Activated naive CD8-positive, alpha-beta T cell treated with anti-CD3 and anti-CD28 coated beads, Interleukin-2, amount 10 ng/mL, durations not matched to agents 7 days and 5 days (primary cell): ENCODE results near the gene HGS. TPM values are rescaled to one million over a fixed set of nuclear protein-coding genes. Genes with fewer than 3 reads are reported as not detected.
A peak's percentile ranks its signal among the peaks of the same experiment; 100 is the strongest.

Experiments used
- ATAC-seq: fragments of 150-1000 bp; cut with Tn5 transposase; one replicate; pipeline ENCODE4 v1.10.0; 2021; ENCODE audit warnings: low read depth, moderate library complexity
- POLR2A ChIA-PET: fragments of 350-600 bp; sonication (Branson Sonifier 250); formaldehyde crosslinking; loops from one replicate; lab custom pipeline; 2021; ENCODE audit warnings: antibody characterized with exemption; lab: Charles Lee
- DNase-seq: peaks from one replicate; pipeline ENCODE4 v3.0.0; 2021
- H3K27ac Mint-ChIP-seq: one replicate; pipeline ENCODE4 v1.8.0; 2022; ENCODE audit warnings: mild to moderate bottlenecking, mixed read lengths
- H3K27me3 Mint-ChIP-seq: one replicate; pipeline ENCODE4 v1.8.0; 2022; ENCODE audit warnings: mild to moderate bottlenecking, moderate library complexity, mixed read lengths
- H3K36me3 Mint-ChIP-seq: one replicate; pipeline ENCODE4 v1.8.0; 2021; ENCODE audit warnings: mild to moderate bottlenecking, mixed read lengths
- H3K4me1 Mint-ChIP-seq: one replicate; pipeline ENCODE4 v1.8.0; 2021; ENCODE audit warnings: mixed read lengths
- H3K4me3 Mint-ChIP-seq: one replicate; pipeline ENCODE4 v1.8.0; 2022; ENCODE audit warnings: mild to moderate bottlenecking, moderate library complexity, mixed read lengths
- H3K9me3 Mint-ChIP-seq: one replicate; pipeline ENCODE4 v1.8.0; 2021; ENCODE audit warnings: mixed read lengths
- total RNA-seq, 2 experiments: library from RNA; stranded (reverse); gene quantifications; one replicate each; pipeline ENCODE4 v1.2.3, GENCODE V29; 2021

The HGS gene
- total RNA-seq, 2 experiments from 2014 or later, result 152 to 164 TPM

DNA sequence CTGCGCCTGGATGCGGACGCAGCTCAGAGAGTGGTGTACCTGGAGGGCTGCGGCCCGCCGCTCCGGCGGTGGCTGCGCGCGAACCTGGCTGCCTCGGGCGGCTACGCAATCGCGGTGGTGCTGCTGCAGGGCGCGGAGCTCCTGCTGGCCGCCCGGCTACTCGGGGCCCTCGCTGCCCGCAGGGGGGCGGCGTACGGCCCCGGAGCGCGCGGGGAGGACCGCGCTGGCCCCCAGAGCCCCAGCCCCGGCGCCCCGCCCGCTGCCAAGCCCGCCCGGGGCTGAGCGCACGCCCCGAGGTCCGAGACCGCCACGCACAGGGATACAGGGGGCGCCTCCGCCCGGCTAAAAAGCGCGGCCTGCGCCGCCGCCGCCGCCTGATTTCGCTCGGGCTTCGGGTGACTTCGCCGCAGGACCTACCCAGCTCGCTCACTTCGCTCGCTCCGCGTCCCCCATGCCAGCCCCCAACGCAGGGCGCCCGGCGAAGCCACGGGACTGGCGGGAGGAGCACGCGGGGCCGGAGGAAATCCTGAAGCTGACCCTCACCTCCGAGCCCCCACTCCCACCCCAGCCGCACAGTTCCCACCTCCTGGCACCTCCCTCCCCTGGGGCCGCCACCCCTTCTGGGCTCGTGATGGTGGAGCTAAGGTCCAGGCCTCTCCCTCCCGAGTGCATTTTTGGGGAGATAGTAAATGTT lies 35.7 kb upstream of the HGS start:
- no peak for ATAC-seq
- Mint-ChIP-seq H3K36me3 (peaks cover 3% of the 10 kb centered on the region), H3K4me1 (peaks cover 3% of the 10 kb centered on the region), H3K27me3 (peaks cover 25% of the 10 kb centered on the region), H3K27ac (no peak overlapping the region), H3K4me3 (no peak overlapping the region), H3K9me3 (peaks cover 1% of the 10 kb centered on the region)
- DNase-seq, result no peak
- POLR2A ChIA-PET, result interaction anchor here (0.6 to 0.7 kb wide), 2 partner anchors 17 to 19 kb away, joined by 3 to 5 read pairs; no protein-coding TSS in a partner anchor

DNA sequence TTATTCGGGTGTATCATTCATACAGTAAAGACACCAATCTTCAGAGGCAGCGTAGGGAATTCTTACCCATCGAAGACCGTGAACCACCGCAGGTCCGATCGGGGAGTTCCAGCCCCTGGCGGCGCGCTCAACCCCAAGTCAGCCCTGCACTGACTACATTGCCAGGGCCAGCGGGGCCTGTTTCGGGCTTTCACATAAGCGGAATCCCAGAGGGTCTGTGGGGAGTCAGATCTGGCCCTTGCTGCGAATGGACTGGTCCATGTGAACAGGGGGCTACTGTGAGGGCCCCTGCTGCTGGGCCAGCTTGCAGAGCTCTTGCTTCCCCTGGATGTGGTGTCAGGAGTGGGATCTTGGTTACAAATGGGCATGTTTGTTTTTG lies 35.1 kb upstream of the HGS start:
- DNase-seq, result no peak
- ATAC-seq, result no peak
- H3K27ac Mint-ChIP-seq, result no peak overlapping the region
- peaks cover 1% of the 10 kb centered on the region for H3K9me3 Mint-ChIP-seq
- no peak overlapping the region for H3K4me3 Mint-ChIP-seq
- peaks cover 3% of the 10 kb centered on the region for H3K36me3 Mint-ChIP-seq
- peaks cover 7% of the 10 kb centered on the region for H3K4me1 Mint-ChIP-seq
- H3K27me3 Mint-ChIP-seq, result peaks cover 25% of the 10 kb centered on the region
- POLR2A ChIA-PET, result no interaction called here

DNA sequence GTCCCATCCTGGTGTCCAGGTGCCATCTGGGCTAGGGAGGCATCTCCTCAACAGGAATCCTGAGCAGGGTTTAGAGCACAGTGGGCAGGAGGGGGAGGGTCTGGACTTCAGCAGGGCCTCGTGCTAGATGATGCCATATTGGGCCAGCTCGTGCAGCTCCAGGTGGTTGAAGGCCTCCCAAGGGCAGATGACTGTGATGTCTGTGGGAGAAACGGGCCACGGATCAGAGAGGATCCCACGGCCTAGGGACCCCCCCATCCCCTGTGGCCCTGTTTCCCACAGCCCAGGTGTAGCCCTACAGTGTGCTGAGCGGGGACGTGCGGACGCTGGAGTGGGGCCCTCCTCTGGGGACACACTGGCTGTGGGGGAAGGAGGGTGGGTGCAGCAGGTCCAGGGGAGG lies 32.9 kb upstream of the HGS start:
- peaks cover 25% of the 10 kb centered on the region for H3K27me3 Mint-ChIP-seq
- POLR2A ChIA-PET, result interaction anchor here (0.9 to 1.1 kb wide), 2 partner anchors 13 to 22 kb away, joined by 3 to 5 read pairs; no protein-coding TSS in a partner anchor
- peaks cover 3% of the 10 kb centered on the region for H3K36me3 Mint-ChIP-seq
- DNase-seq (no peak), ATAC-seq (no peak)
- H3K4me3 Mint-ChIP-seq, result no peak overlapping the region
- peaks cover 1% of the 10 kb centered on the region for H3K9me3 Mint-ChIP-seq
- no peak overlapping the region for H3K27ac Mint-ChIP-seq
- H3K4me1 Mint-ChIP-seq, result peaks cover 9% of the 10 kb centered on the region

DNA sequence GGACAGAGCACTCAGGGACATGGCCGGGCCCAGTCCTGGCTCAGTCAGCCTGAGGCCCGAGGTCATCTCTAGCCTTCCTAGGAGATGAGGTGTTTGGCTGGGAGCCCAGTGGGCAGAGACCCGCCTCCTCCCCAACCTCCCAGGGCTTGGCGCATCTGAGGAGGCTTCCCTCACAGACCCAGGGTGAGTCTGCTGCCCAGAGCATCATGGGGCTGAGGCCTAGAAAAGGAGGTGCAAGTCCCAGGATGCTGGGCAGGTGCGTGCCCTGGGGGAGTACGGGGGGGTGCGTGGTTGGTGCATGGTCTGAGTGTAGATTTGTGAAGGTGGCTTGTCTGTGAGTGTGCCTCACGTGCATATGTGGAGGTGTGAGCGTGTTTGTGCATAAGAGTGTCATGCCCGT lies 32.1 kb upstream of the HGS start:
- DNase-seq (no peak), ATAC-seq (no peak)
- no peak overlapping the region for H3K27ac Mint-ChIP-seq
- peaks cover 21% of the 10 kb centered on the region for H3K27me3 Mint-ChIP-seq
- H3K4me3 Mint-ChIP-seq, result peak overlapping the region; percentile 50
- POLR2A ChIA-PET, result interaction anchor here (1.1 to 4.4 kb wide), 2 partner anchors 12 to 14 kb away, joined by 3 to 45 read pairs; partner anchors contain the start of genes CCDC137 and OXLD1
- peaks cover 10% of the 10 kb centered on the region for H3K4me1 Mint-ChIP-seq
- H3K36me3 Mint-ChIP-seq, result peaks cover 3% of the 10 kb centered on the region
- peaks cover 1% of the 10 kb centered on the region for H3K9me3 Mint-ChIP-seq

DNA sequence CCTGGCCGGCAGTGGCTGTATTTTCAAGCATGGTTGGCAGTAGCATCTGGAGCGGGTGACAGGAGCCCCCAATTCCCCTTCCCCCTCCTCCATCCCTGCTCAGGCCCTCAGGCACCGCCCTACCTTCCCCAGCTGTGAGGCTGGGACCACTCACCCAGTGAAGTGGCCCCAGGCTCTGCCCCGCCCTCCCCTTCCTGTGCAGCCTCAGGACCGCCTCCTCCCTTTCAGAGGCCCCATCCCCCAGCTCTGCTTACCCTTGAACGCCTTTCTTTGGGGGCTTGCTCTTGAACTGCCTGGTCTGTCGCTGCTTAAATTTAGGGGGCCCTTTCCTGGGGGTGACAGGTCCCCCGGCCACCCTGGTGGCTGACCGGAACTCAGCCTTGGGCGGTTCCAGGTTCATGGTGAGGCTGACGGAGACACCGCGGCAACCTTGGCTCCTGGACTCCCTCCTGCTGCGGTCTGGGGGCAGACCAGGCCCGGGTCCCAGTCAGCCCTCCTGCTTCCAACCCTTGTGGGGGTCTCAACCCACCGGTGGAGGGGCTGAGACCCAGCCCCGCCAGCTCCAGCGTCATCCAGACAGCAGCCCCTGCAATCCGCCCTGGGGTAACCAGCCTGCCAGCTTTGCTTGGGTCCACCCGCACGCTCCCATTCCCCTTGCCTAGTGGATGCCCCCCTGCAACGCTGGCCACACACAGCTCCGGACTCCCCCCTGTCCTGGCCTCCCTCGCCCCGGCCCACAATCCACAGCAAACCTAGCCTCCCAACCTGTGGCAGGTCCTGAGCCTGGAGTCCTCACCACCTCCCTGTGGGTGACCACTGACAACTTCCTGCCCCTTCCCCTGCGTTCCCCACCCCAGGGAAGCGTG lies 30.7 kb upstream of the HGS start:
- Mint-ChIP-seq H3K4me3 (peak overlapping the region; percentile 95), H3K4me1 (peaks cover 18% of the 10 kb centered on the region), H3K36me3 (peaks cover 3% of the 10 kb centered on the region), H3K27me3 (peaks cover 11% of the 10 kb centered on the region), H3K9me3 (peaks cover 1% of the 10 kb centered on the region), H3K27ac (peak overlapping the region; percentile 98)
- POLR2A ChIA-PET, result interaction anchor here (1.0 to 4.4 kb wide), 6 partner anchors 10 to 101 kb away, joined by 3 to 45 read pairs (median 6); partner anchors contain the start of genes ARL16, CCDC137, FAAP100 and HGS
- ATAC-seq (peak; percentile 76), DNase-seq (peak; percentile 64)

DNA sequence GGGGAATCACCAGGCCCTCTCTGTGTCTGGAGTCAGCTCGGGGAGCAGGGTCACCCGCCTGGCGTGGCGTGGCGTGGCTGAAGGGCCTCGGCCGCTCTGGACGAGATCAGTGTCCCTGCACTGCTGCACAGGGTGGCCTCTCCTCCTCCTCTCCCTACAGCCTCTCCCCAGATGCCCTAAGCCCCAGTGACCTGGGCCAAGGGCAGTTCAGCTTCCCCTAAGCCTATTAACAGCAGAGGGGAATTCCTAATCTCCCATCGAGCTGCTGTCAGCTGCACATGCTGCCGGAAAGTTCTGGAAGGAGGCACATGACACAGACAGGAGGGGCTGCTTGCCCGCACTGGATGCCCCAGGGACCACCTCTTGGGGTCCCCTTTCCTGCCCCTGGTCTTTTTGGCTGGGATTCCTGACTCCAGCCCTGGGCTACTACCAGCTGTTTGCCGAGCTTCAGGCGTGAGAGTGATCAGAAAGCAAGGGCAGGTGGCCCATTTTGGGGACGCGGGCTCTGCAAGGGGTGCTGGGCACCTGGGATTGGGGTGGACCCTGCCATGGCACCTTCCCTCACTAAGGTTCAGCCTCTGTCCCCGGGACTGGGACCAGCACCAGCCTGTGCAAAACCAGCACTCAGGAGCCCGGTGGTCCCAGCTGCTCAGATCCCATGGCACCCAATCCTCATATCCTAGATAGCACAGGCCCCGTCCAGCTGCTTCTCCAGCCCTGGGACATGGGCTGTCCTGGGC lies 28.3 kb upstream of the HGS start:
- Mint-ChIP-seq H3K27ac (peak overlapping the region; percentile 12), H3K4me1 (peaks cover 18% of the 10 kb centered on the region), H3K27me3 (no peaks in the 10 kb centered on the region), H3K36me3 (peaks cover 3% of the 10 kb centered on the region), H3K4me3 (no peak overlapping the region), H3K9me3 (no peaks in the 10 kb centered on the region)
- ATAC-seq (no peak), DNase-seq (no peak)
- POLR2A ChIA-PET, result interaction anchor here (4.4 kb wide), 1 partner anchor 10 kb away, joined by 45 read pairs; the partner anchor contains the start of genes CCDC137 and OXLD1

DNA sequence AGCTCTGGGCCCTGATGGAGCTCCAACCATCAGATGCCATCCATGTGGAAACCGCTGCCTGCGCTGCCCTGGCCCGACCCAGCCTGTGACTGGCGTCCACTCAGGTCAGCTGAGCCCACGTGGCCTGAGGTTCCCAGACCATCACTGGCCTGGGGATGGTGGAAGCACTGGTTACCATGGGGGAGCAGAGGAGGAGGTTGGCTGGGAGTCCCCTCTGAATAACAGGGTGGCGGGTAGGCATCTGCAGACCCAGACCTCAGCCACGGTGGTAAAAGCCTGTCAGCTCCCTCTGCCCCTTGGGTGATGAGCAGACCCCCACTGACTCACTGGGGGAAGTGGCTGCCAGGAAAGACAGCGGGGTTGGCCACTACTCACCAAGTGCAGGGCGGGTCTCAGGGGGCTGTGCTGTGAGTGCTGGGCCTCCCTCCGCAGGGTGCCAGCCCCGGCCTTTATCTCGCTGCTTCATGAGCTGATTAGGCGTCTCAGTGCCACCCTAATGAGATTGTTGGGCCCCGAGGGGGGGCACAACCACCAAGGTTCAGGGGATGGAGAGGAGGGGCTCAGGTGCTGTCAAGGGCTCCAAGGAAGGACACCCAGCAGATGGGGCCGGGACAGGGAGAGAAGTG lies 27.6 kb upstream of the HGS start, which contains the start of gene PDE6G:
Gene PDE6G (minus strand): TSS at position 425 of the 626 bp plus-strand sequence. CDS start 3,237 bp downstream, outside the sequence.
- Mint-ChIP-seq H3K9me3 (no peaks in the 10 kb centered on the region), H3K4me3 (peak within 1 kb of the TSS; percentile 32), H3K27ac (peak within 1 kb of the TSS; percentile 64), H3K36me3 (peaks cover 3% of the 10 kb centered on the region), H3K4me1 (peaks cover 18% of the 10 kb centered on the region), H3K27me3 (no peaks in the 10 kb centered on the region)
- ATAC-seq (no peak), DNase-seq (no peak)
- POLR2A ChIA-PET, result interaction anchor here (2.2 to 4.4 kb wide), 2 partner anchors 9 to 10 kb away, joined by 14 to 45 read pairs; partner anchors contain the start of genes CCDC137 and OXLD1

DNA sequence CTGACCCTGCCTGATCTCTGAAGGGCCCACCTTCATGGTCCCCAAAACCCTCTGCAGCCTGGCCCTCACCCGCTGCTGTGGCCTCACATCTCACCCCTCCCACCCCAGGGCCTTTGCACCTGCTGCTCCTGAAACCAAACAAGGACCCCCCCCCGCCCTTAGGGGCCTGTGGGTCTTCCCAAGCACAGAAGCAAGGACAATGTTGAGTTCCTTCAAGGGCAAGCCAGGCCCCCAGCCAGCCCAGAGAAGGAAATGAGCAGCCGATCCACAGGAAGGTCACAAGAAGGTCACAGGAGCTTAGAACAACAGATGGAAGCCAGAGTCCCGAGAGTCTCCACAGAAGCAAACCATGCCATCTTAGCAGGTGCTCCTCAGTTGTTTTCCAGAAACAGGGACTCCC lies 27.0 kb upstream of the HGS start:
- Mint-ChIP-seq H3K27me3 (no peaks in the 10 kb centered on the region), H3K27ac (peak overlapping the region; percentile 64), H3K9me3 (no peaks in the 10 kb centered on the region), H3K4me1 (peaks cover 17% of the 10 kb centered on the region), H3K36me3 (peaks cover 2% of the 10 kb centered on the region), H3K4me3 (peak overlapping the region; percentile 32)
- no peak for DNase-seq
- ATAC-seq, result no peak
- POLR2A ChIA-PET, result interaction anchor here (2.2 kb wide), 1 partner anchor 9 kb away, joined by 14 read pairs; the partner anchor contains the start of genes CCDC137 and OXLD1

DNA sequence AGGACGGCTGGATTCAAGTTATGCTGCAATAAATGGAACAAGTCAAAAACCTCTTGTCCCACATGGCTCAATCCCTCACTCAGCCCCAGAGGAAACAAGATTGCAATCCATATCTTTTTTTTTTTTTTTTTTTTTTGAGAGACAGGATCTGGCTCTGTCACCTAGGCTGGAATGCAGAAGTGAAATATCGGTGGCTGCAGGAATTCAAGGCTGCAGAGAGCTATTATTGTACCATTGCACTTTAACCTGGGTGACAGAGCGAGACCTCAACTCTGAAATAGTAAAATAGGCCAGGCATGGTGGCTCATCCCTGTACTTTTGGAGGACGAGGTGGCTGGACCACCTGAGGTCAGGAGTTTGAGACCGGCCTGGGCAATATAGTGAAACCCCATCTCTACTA lies 24.8 kb upstream of the HGS start:
- no peaks in the 10 kb centered on the region for H3K36me3 Mint-ChIP-seq
- H3K27me3 Mint-ChIP-seq, result no peaks in the 10 kb centered on the region
- DNase-seq (no peak), ATAC-seq (no peak)
- H3K27ac Mint-ChIP-seq, result no peak overlapping the region
- peaks cover 19% of the 10 kb centered on the region for H3K4me1 Mint-ChIP-seq
- no peaks in the 10 kb centered on the region for H3K9me3 Mint-ChIP-seq
- no peak overlapping the region for H3K4me3 Mint-ChIP-seq
- POLR2A ChIA-PET, result no interaction called here

DNA sequence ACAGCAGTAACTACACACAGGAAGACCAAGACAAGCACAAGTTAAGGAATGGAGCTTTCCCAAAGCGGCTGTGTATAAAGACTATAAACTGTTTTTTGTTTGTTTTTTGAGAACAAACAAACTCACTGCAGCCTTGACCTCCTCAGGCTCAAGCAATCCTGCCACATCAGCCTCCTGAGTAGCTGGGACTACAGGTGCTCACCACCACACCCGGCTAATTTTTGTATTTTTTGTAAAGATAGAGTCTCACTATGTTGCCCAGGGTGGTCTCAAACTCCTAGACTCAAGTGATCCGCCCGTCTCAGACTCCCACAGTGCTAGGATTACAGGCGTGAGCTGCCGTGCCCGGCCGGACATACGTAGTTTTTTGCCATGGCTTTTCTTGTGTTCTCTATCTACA lies 23.4 kb upstream of the HGS start:
- POLR2A ChIA-PET, result interaction anchor here (0.6 to 1.0 kb wide), 3 partner anchors 14 to 152 kb away, joined by 3 read pairs; partner anchors contain the start of genes ARL16 and HGS
- Mint-ChIP-seq H3K27me3 (no peaks in the 10 kb centered on the region), H3K36me3 (peaks cover 3% of the 10 kb centered on the region), H3K9me3 (no peaks in the 10 kb centered on the region), H3K27ac (no peak overlapping the region), H3K4me3 (no peak overlapping the region), H3K4me1 (peaks cover 30% of the 10 kb centered on the region)
- ATAC-seq, result no peak
- no peak for DNase-seq

DNA sequence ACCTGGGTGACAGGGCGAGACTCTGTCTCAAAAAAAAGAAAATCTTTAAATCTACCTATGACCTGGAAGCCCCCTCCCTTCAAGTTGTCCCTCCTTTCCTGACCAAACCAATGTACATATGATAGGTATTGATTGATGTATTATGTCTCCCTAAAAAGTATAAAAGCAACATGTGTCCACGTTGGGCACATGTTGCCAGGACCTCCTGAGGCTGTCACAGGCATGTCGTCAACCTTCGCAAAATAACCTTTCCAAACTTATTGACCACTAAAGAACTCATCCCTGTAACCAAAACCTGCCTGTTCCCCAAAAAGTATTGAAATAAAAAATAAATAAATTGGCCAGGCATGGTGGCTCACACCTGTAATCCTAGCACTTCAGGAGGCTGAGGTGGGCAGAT lies 21.8 kb upstream of the HGS start:
- Mint-ChIP-seq H3K27me3 (no peaks in the 10 kb centered on the region), H3K27ac (peak overlapping the region; percentile 19), H3K36me3 (peaks cover 6% of the 10 kb centered on the region), H3K4me1 (peaks cover 33% of the 10 kb centered on the region), H3K9me3 (no peaks in the 10 kb centered on the region), H3K4me3 (no peak overlapping the region)
- DNase-seq, result no peak
- no peak for ATAC-seq
- POLR2A ChIA-PET, result interaction anchor here (0.8 to 1.5 kb wide), 4 partner anchors 9 to 612 kb away, joined by 3 to 18 read pairs (median 4); partner anchors contain the start of genes MRPL12, NPLOC4 and TSPAN10

DNA sequence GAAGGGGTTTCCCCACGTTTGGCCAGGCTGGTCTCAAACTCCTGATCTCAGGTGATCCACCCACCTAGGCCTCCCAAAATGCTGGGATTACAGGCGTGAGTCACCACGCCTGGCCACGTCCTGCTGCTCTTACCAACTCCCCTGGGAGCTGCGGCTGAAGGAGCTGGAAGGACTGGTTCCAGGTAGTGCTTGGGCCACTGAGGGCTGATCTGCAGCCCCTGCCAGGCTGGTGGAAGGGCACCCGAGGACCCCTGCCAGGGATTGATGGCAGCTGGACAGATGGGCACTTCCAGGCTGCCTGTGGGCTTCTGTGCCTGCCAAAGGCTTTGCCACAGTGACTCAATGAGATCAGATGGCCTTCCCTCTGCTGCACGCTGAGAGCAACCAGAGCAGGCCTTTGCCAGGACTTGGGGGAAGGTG lies 19.8 kb upstream of the HGS start:
- no peak for DNase-seq
- no peak for ATAC-seq
- Mint-ChIP-seq H3K27ac (peak overlapping the region; percentile 95), H3K4me3 (no peak overlapping the region), H3K27me3 (no peaks in the 10 kb centered on the region), H3K9me3 (no peaks in the 10 kb centered on the region), H3K4me1 (peaks cover 43% of the 10 kb centered on the region), H3K36me3 (peaks cover 13% of the 10 kb centered on the region)
- POLR2A ChIA-PET, result interaction anchor here (0.6 to 3.6 kb wide), 7 partner anchors 10 to 1050 kb away, joined by 3 to 45 read pairs (median 6); partner anchors contain the start of genes ARL16, HGS, NPLOC4 and TSPAN10
